DND-41 (cell line): ENCODE results near the gene NMUR1.
"Not testable (repeated sequence)": the region's sequence is repeated elsewhere in the genome, so short reads cannot be mapped to it uniquely, and the experiment has no call there.

Experiments
- CTCF ChIP-seq: IDR thresholded peaks from 2 replicates; pipeline ENCODE4 v1.5.1; 2012; ENCODE audit warnings: borderline replicate concordance, low read length, moderate library complexity, mild to moderate bottlenecking; ENCODE audit not compliant: poor library complexity, severe bottlenecking; ENCODE audit errors: extremely low read depth
- EZH2 ChIP-seq: IDR thresholded peaks from 3 replicates; pipeline ENCODE4 v1.6.1; 2012; ENCODE audit warnings: borderline replicate concordance, low read depth, mild to moderate bottlenecking, moderate library complexity, low read length, inconsistent platforms; ENCODE audit not compliant: severe bottlenecking

GRCh38 chr2:231578655-231579054, 48.4 kb upstream of the NMUR1 start:
- not testable (repeated sequence) for TF ChIP-seq CTCF, EZH2
